Gastroesophageal sphincter (tissue), 3 donors: Measurements from ENCODE around the gene ECHDC3.

Source experiments
- CTCF ChIP-seq, 4 experiments: fragments of 200-600 bp in 2 of 4; fragments of 450-650 bp in 2 of 4; sonication (generic) in 1 of 4; IDR thresholded peaks; one replicate each; pipeline ENCODE4 v1.5.1; 2017 to 2019; ENCODE audit warnings: antibody characterized with exemption in 4 of 4, mild to moderate bottlenecking in 2 of 4, moderate library complexity in 2 of 4
- POLR2A ChIP-seq, 2 donors: fragments of 450-650 bp; IDR thresholded peaks; one replicate each; pipeline ENCODE4 v1.6.1; 2017; ENCODE audit warnings: antibody characterized with exemption in 2 of 2, mild to moderate bottlenecking in 2 of 2, moderate library complexity in 1 of 2
- POLR2AphosphoS5 ChIP-seq: sonication (generic); formaldehyde crosslinking; IDR thresholded peaks from one replicate; pipeline ENCODE4 v1.6.1; 2017; ENCODE audit warnings: antibody characterized with exemption

GRCh38 chr10:11700539-11700938, 41.6 kb upstream of the ECHDC3 start:
- TF ChIP-seq POLR2A (IDR thresholded peaks at IDR 0.05) (no peak), CTCF (IDR thresholded peaks at IDR 0.05) (no peak), POLR2AphosphoS5 (no peak)
